NCI-H1436 (cell line): ENCODE measurements around the gene FAF2.
"Not testable (repeated sequence)": the region's sequence is repeated elsewhere in the genome, so short reads cannot be mapped to it uniquely, and the experiment has no call there.

Experiments used
- DNase-seq: peaks from one replicate; lab custom pipeline; 2025; lab: John Stamatoyannopoulos, UW

The FAF2 gene

GRCh38 chr5:176418251-176418650 lies 29.9 kb upstream of the FAF2 start:
- DNase-seq: no peak

GRCh38 chr5:176420086-176420485 lies 28.1 kb upstream of the FAF2 start:
- DNase-seq: no peak

DNA sequence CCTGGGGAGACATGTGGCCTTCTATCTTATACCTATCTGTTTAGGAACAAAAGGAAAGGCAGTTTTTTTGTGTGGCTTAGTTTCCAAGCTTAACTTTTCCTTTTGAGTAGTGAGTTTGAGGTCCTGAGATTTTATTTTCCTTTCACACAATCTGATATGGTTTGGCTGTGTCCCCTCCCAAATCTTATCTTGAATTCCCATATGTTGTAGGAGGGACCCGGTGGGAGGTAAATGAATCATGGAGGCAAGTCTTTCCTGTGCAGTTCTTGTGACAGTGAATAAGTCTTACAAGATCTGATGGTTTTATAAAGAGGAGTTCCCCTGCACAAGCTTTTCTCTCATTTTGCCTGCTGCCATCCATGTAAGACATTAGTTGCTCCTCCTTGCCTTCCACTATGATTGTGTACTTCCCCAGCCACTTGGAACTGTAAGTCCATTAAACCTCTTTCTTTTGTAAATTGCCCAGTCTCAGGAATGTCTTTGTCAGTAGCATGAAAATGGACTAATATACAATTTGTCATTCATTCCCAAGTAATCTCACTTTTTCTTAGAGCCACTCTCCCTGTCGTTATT lies 27.1 kb upstream of the FAF2 start:
- DNase-seq: no peak

GRCh38 chr5:176424181-176424580 lies 24.0 kb upstream of the FAF2 start:
- no peak for DNase-seq

- no peak for DNase-seq
Observed at GRCh38 chr5:176425138-176425537, 23.0 kb upstream of the FAF2 start.

DNA sequence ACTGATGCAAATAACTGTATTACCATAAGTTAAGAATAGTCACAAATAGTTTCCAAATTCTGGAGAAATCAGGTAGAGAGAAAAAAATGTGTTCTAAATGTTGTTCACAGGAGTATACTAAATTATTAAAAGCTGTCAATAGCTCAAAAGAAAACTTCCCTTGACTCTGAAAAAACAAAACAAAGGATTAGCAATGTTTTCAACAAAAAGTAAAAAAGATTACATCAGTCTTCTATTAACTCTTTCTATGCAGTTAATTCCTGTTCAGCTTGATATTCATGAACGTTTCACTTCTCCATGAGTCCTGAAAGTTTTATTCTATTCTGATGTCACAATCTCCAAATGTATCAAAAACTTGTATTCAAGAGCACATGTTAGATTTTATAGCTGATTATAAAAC lies 22.4 kb upstream of the FAF2 start:
- no peak for DNase-seq

DNA sequence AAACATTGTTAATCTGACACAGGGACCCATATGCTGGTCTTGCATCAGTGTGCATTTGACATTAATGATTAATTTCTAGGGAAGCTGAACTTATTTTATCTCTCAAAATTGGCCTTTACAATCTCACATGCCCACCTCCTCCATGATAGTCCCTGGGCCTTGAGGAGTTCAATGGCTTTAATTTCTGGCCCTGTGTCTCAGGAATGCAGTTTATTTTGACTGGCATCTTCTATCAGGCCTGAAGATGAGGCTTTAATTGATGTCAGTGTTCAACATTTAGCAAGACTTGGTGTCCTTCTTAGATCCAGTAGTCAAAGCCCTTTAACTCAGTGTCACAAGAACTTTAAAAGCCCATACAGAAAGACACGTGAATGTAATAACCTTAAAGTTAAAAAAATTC lies 21.3 kb upstream of the FAF2 start:
- DNase-seq: no peak

- DNase-seq: no peak
Observed at GRCh38 chr5:176427971-176428370, 20.2 kb upstream of the FAF2 start.

GRCh38 chr5:176429972-176430371 lies 18.2 kb upstream of the FAF2 start:
- DNase-seq: no peak

DNA sequence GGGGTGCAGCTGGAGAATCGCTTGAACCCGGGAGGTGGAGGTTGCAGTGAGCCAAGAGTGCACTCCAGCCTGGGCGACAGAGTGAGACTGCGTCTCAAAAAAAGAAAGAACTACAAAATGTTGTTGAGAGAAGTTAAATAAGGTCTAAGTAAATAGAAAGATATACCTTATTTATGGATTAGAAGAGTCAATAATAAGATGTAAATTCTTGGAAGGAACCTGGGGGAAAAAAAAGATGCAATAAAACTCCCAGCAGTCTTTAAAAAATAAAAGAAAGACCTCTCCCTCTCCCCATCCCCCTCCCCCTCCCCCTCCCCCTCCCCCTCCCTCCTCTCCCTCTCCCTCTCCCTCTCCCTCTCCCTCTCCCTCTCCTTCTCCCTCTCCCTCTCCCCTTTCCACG lies 15.5 kb upstream of the FAF2 start:
- no peak for DNase-seq

DNA sequence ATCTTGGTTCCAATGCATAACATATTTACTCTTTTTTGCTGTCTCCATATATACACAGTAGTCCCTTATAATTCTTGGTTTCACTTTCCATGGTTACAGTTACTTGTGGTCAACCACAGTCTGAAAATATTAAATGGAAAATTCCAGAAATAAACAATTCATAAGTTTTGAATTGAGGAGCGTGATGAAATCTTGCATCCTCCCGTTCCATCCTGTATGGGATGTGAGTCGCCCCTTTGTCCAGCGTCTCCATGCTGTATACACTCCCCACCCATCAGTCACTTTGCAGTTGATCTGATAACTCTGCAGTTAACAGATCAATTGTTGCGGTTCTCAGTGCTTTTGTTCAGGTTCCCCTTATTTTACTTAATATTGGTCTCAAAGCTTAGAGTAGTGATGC lies 11.5 kb upstream of the FAF2 start:
- no peak for DNase-seq

DNA sequence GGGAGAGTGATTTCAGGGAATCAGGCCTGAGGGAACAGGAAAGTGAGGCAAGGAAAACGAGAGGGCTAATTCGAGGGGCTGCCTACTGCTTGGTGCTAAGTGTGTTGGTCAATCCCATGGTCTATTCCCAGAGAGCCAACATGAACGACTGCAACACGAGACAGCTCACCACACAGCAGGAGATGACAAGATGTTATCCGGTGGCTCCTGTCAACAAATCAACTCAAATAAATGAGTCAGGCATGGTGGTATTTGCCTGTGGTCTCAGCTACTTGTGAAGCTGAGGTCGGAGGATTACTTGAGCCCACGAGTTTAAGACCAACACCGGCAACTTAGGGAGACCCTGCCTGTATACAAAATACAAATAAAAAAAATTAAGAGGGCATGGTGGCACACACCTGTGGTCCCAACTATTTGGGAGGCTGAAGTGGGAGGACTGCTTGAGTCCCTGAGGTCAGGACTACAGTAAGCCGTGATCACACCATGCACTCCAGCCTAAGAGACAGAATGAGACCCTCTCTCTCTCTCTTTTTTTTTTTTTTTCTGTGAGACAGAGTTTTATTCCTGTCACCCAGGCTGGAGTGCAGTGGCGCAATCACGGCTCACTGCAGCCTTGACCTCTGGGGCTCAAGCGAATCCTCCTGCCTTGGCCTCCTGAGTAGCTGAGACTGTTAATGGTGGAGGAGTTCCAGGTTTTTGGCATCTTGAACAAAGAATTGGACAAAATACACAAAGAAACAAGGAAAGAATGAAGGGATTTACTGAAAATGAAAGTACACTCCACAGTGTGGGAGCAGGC lies 9.0 kb upstream of the FAF2 start:
- no peak for DNase-seq

GRCh38 chr5:176440927-176441706 lies 7.1 kb upstream of the FAF2 start:
- DNase-seq: no peak

- DNase-seq: no peak
Observed at GRCh38 chr5:176441921-176442323, 6.3 kb upstream of the FAF2 start.

GRCh38 chr5:176442911-176443310 lies 5.3 kb upstream of the FAF2 start:
- DNase-seq: not testable (repeated sequence)

DNA sequence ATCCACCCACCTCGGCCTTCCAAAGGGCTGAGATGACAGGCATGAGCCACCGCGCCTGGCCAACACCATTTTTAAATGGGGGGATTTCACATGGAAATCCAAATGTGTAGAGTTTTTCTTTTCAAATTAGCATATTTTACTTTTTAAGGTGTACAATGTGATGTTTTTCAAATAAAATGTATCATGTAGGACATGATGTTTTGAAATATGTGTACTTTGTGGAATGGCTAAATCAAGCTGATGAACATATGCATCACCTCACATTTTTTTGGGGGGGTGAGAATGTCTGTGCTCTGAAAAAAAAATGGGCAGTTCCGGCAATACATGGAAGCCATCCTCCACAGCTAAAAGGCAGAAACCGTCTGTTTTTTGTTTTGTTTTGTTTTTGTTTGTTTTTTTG lies 3.4 kb upstream of the FAF2 start:
- DNase-seq: no peak

GRCh38 chr5:176446028-176446665 lies 2.0 kb upstream of the FAF2 start:
- no peak for DNase-seq

DNA sequence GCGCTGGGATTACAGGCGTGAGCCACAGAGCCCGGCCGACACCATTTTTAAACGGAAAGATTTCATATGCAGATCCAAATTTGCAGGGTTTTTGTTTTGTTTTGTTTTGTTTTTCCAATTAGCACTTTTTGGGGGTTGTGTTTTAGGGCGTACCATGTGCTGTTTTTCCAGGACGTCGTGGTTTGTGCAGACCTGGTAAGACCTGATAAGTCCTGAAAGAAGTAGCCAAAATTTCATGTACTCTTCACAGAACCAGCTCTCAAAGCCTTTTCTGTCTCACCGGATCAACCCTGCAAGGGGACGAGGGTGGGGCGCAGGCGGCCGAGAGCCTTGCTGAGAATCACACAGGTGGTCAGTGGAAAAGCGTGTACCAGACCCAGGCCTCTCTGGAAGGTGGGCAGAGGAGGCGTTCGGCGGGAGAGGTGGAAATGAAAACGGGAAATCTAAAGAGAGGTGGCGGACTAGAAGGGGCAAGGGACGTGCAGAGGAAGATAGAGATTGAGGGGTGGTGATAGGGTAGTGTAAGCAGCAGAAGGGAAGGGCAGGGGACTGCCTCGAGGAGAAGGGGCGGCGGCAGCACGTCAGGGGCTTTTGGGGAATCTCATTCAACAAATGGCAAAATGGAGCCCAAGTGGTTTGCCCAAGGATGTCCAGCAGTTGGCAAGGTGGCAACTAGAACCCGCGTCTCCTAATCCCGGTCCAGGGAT lies 1.1 kb upstream of the FAF2 start:
- DNase-seq: no peak

- no peak for DNase-seq
Observed at GRCh38 chr5:176447591-176447977, 601 bp upstream of the FAF2 start.

DNA sequence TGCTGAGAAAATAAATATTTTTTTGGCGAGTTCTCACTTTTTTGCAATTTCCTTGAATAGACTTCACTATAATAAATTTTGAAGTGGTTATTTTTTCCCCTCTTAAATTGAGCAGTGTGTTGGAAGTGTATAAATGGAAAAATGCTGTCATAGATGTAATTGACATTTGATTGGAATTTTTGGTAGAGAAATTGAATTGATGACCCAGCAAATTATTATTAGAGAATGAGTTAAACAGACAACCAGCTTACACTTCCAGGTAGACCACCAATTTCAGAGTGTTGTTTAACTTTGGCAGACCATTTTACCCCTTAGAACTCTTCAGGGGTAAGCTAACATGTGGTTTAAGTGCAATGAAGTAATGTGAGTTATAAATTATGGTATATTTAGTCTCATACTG lies 1.9 kb downstream of the FAF2 start:
- DNase-seq: no peak

GRCh38 chr5:176454724-176455394 lies 6.7 kb downstream of the FAF2 start:
- DNase-seq: no peak
